BE2C (cell line): ENCODE measurements around the gene CCDC194.

Source experiments
- DNase-seq: peaks from one replicate; pipeline ENCODE4 v3.0.0-alpha.2; 2020
- H3K27me3 ChIP-seq: fragments of 250-450 bp; sonication (Bioruptor Pico); 2 replicates; pipeline ENCODE4 v1.5.1; 2020; ENCODE audit warnings: mild to moderate bottlenecking
- H3K36me3 ChIP-seq: fragments of 250-450 bp; sonication (Bioruptor Pico); 2 replicates; pipeline ENCODE4 v1.5.1; 2020; ENCODE audit warnings: mild to moderate bottlenecking
- H3K4me1 ChIP-seq: fragments of 250-450 bp; sonication (Bioruptor Pico); 2 replicates; pipeline ENCODE4 v1.5.1; 2020
- H3K4me3 ChIP-seq: 2 replicates; pipeline ENCODE4 v1.5.1; 2011; ENCODE audit warnings: low read depth, low read length
- H3K9me3 ChIP-seq: fragments of 250-450 bp; sonication (Bioruptor Pico); 2 replicates; pipeline ENCODE4 v1.5.1; 2020
- CTCF ChIP-seq: IDR thresholded peaks from 2 replicates; pipeline ENCODE4 v1.5.1; 2012; ENCODE audit warnings: mild to moderate bottlenecking, low read depth, low read length

The CCDC194 gene

GRCh38 chr19:17411801-17412200, 17.8 kb upstream of the CCDC194 start:
- TF ChIP-seq CTCF, result no peak
- H3K27me3 ChIP-seq, result no peaks in the 10 kb centered on the region
- H3K36me3 ChIP-seq, result no peaks in the 10 kb centered on the region
- peaks cover 15% of the 10 kb centered on the region for H3K4me1 ChIP-seq
- no peak for DNase-seq
- no peaks in the 10 kb centered on the region; the same call in 1 of the 2 replicates for H3K9me3 ChIP-seq
- H3K4me3 ChIP-seq, result no peak overlapping the region

GRCh38 chr19:17409990-17410389, 16.0 kb upstream of the CCDC194 start:
- peaks cover 29% of the 10 kb centered on the region for H3K4me1 ChIP-seq
- H3K36me3 ChIP-seq, result no peaks in the 10 kb centered on the region
- no peaks in the 10 kb centered on the region for H3K27me3 ChIP-seq
- no peaks in the 10 kb centered on the region; the same call in 1 of the 2 replicates for H3K9me3 ChIP-seq
- no peak overlapping the region for H3K4me3 ChIP-seq
- DNase-seq, result no peak
- TF ChIP-seq CTCF, result no peak

- Histone ChIP-seq H3K27me3 (no peaks in the 10 kb centered on the region), H3K36me3 (no peaks in the 10 kb centered on the region), H3K9me3 (no peaks in the 10 kb centered on the region), H3K4me3 (no peak overlapping the region; the same call in 1 of the 2 replicates), H3K4me1 (peaks cover 23% of the 10 kb centered on the region)
- no peak for DNase-seq
- TF ChIP-seq CTCF, result no peak
These were observed 12.8 kb upstream of the CCDC194 start for GRCh38 chr19:17406887-17407196.

- no peak overlapping the region for H3K4me3 ChIP-seq
- H3K4me1 ChIP-seq, result peaks cover 22% of the 10 kb centered on the region
- no peak for DNase-seq
- H3K36me3 ChIP-seq, result no peaks in the 10 kb centered on the region
- no peak for TF ChIP-seq CTCF
- H3K9me3 ChIP-seq, result no peaks in the 10 kb centered on the region
- H3K27me3 ChIP-seq, result no peaks in the 10 kb centered on the region
These were observed 12.3 kb upstream of the CCDC194 start for GRCh38 chr19:17406046-17406886.

GRCh38 chr19:17405250-17406045, 11.5 kb upstream of the CCDC194 start, which contains the start of gene BST2:
TSS of gene BST2 (minus strand) at chr19:17405630. CDS start at chr19:17405575, 55 bp downstream.
- no peak for TF ChIP-seq CTCF
- no peaks in the 10 kb centered on the region for H3K36me3 ChIP-seq
- H3K27me3 ChIP-seq, result no peaks in the 10 kb centered on the region
- H3K4me3 ChIP-seq, result no peak within 1 kb of the TSS
- peaks cover 22% of the 10 kb centered on the region for H3K4me1 ChIP-seq
- H3K9me3 ChIP-seq, result no peaks in the 10 kb centered on the region
- DNase-seq, result peak; percentile 24
